ENCODE measurements around the gene SH3RF3.
"Not testable (repeated sequence)": the region's sequence is repeated elsewhere in the genome, so short reads cannot be mapped to it uniquely, and the experiment has no call there.

Gene SH3RF3

DNA sequence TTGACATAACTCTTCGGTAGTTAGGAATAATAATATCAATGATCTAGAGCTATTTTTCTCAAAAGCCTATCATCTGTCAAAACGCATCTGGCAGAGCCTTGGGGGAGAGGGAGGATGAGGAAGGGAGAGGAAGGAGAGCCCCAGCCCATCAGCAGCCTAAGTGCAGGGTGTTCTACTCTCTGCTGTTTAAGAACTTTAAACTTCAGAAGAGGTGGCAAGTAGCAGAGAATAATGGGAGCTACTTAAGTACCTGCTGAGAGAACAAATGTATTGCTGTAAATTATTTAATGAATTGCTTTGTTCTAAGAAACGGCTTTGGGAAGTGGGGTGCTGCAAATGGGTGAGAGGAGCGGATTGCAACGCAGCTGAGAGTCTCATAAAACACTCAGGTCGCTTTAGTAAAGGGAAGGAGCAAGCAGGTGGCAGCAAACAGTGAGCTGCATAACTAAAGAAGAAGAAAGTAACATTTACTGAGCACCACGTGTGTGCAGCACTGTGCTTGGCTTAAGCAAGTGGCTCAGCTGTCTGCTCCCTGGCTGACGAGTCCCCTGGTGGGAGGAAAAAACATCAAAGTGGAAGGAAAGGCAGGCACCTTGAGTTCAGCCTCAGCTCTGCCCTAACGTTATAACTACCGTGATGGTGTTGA is 26.3 kb upstream of the SH3RF3 start:
- H3K9me3 ChIP-seq (ENCODE audit: severe bottlenecking): no peaks in the 10 kb centered on the region
- no peak overlapping the region for H3K27ac ChIP-seq (ENCODE audit: poor library complexity, severe bottlenecking)
- no peaks in the 10 kb centered on the region for H3K27me3 ChIP-seq (ENCODE audit: insufficient read depth, poor library complexity, severe bottlenecking)
- DNase-seq (ENCODE audit: low spot score) (no peak), ATAC-seq (ENCODE audit: low read depth) (no peak)
- H3K36me3 ChIP-seq (ENCODE audit: low read depth): no peaks in the 10 kb centered on the region
- peaks cover 13% of the 10 kb centered on the region for H3K4me1 ChIP-seq (ENCODE audit: insufficient read depth, poor library complexity, severe bottlenecking)
- no peak overlapping the region for H3K4me3 ChIP-seq (ENCODE audit: severe bottlenecking)
- TF ChIP-seq, protein P1, sequence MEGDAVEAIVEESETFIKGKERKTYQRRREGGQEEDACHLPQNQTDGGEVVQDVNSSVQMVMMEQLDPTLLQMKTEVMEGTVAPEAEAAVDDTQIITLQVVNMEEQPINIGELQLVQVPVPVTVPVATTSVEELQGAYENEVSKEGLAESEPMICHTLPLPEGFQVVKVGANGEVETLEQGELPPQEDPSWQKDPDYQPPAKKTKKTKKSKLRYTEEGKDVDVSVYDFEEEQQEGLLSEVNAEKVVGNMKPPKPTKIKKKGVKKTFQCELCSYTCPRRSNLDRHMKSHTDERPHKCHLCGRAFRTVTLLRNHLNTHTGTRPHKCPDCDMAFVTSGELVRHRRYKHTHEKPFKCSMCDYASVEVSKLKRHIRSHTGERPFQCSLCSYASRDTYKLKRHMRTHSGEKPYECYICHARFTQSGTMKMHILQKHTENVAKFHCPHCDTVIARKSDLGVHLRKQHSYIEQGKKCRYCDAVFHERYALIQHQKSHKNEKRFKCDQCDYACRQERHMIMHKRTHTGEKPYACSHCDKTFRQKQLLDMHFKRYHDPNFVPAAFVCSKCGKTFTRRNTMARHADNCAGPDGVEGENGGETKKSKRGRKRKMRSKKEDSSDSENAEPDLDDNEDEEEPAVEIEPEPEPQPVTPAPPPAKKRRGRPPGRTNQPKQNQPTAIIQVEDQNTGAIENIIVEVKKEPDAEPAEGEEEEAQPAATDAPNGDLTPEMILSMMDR (IDR thresholded peaks at IDR 0.05; ENCODE audit: poor library complexity, severe bottlenecking): no peak

DNA sequence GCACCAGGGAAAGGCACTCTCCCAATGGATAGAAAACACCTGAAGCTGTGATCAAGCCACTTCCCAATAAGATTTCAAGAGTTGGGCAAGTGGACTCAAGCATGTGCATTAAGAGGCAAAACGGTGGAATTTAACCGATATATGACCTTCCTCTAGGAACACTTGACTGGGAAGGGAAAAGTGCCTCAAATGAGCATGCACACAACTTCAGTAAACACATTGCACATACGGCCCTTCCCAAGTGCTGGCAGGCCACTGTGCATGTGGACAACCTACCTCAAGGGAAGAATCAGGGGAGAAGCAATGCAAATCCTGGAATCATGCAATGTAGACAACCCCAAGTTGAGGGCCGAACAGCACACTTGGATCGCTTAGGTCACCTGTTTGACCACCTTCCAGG is 23.9 kb upstream of the SH3RF3 start:
- TF ChIP-seq, protein P1 (IDR thresholded peaks at IDR 0.05; ENCODE audit: poor library complexity, severe bottlenecking): no peak
- Histone ChIP-seq H3K4me1 (ENCODE audit: insufficient read depth, poor library complexity, severe bottlenecking) (no peaks in the 10 kb centered on the region), H3K27me3 (ENCODE audit: insufficient read depth, poor library complexity, severe bottlenecking) (no peaks in the 10 kb centered on the region), H3K4me3 (ENCODE audit: severe bottlenecking) (no peak overlapping the region), H3K36me3 (ENCODE audit: low read depth) (no peaks in the 10 kb centered on the region), H3K9me3 (ENCODE audit: severe bottlenecking) (no peaks in the 10 kb centered on the region), H3K27ac (ENCODE audit: poor library complexity, severe bottlenecking) (no peak overlapping the region)
- DNase-seq (ENCODE audit: low spot score) (no peak), ATAC-seq (ENCODE audit: low read depth) (no peak)

DNA sequence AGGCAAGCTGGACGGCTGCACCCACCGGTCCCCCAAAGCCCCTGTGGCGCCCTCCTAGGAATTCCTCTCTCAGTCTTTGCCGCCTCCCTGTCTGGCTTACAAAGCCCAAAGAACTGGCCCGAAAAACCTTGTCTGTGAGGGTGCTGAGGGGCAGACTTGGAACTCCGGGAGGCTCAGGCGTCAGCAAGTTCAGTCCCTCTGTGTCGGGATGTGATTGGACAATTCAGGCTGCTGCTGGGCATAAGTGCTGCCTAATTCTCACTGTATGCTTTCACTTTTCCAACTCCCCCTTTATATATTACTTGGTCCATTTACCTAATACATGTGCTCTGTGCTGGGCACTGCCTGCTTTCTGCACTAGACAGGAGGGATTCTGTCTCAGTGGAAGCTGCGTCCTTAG is 20.3 kb upstream of the SH3RF3 start:
- Histone ChIP-seq H3K9me3 (ENCODE audit: severe bottlenecking) (no peaks in the 10 kb centered on the region), H3K4me1 (ENCODE audit: insufficient read depth, poor library complexity, severe bottlenecking) (no peaks in the 10 kb centered on the region), H3K4me3 (ENCODE audit: severe bottlenecking) (no peak overlapping the region), H3K36me3 (ENCODE audit: low read depth) (no peaks in the 10 kb centered on the region), H3K27me3 (ENCODE audit: insufficient read depth, poor library complexity, severe bottlenecking) (no peaks in the 10 kb centered on the region), H3K27ac (ENCODE audit: poor library complexity, severe bottlenecking) (no peak overlapping the region)
- DNase-seq (ENCODE audit: low spot score) (no peak), ATAC-seq (ENCODE audit: low read depth) (0 out of 3 replicates have a peak, but pooled peaks have one; percentile 12)
- TF ChIP-seq, protein P1 (IDR thresholded peaks at IDR 0.05; ENCODE audit: poor library complexity, severe bottlenecking): no peak

DNA sequence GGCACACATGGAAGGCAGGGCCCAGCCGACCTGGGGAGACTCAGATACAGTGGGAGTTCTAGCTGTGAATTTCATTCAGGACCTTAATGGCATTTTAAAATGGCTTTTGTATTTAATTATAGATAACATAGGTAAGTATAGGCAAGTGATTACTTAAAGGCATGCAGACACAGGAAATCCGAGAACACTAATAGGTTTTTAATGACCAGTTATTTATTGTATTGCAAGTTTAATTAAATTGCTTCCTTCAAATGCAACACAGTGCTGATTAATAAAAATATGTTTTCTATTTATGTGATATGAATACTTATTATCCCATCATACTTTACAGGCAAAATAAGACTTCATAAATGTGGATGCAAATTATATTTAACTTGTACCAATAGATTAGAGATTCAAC is 19.7 kb upstream of the SH3RF3 start:
- TF ChIP-seq, protein P1 (IDR thresholded peaks at IDR 0.05; ENCODE audit: poor library complexity, severe bottlenecking): no peak
- ATAC-seq (ENCODE audit: low read depth) (0 out of 3 replicates have a peak, but pooled peaks have one; percentile 14), DNase-seq (ENCODE audit: low spot score) (no peak)
- H3K36me3 ChIP-seq (ENCODE audit: low read depth): no peaks in the 10 kb centered on the region
- H3K4me3 ChIP-seq (ENCODE audit: severe bottlenecking): no peak overlapping the region
- no peak overlapping the region for H3K27ac ChIP-seq (ENCODE audit: poor library complexity, severe bottlenecking)
- H3K9me3 ChIP-seq (ENCODE audit: severe bottlenecking): no peaks in the 10 kb centered on the region
- no peaks in the 10 kb centered on the region for H3K27me3 ChIP-seq (ENCODE audit: insufficient read depth, poor library complexity, severe bottlenecking)
- H3K4me1 ChIP-seq (ENCODE audit: insufficient read depth, poor library complexity, severe bottlenecking): no peaks in the 10 kb centered on the region

DNA sequence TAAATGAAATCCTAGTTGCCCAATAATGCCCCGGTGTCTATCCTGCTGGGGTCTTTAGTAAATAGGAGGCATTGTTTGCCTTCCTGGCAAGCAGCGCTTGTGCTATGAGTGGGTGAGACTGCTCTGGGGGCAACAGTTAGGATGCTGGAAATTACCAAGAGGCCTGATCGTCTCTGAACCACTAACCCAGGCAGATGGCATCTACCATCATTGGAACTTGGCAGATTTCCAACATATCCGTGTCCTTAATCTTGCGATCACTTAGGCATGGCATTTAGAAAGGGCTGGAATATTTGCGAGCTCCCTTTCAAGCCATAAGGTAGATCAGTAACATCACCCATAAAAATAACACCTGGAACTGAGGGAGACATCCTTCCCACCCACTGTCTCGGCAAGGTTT is 18.8 kb upstream of the SH3RF3 start:
- DNase-seq (ENCODE audit: low spot score) (no peak), ATAC-seq (ENCODE audit: low read depth) (no peak)
- H3K9me3 ChIP-seq (ENCODE audit: severe bottlenecking): no peaks in the 10 kb centered on the region
- TF ChIP-seq, protein P1 (IDR thresholded peaks at IDR 0.05; ENCODE audit: poor library complexity, severe bottlenecking): no peak
- no peaks in the 10 kb centered on the region for H3K27me3 ChIP-seq (ENCODE audit: insufficient read depth, poor library complexity, severe bottlenecking)
- H3K36me3 ChIP-seq (ENCODE audit: low read depth): no peaks in the 10 kb centered on the region
- H3K27ac ChIP-seq (ENCODE audit: poor library complexity, severe bottlenecking): no peak overlapping the region
- no peak overlapping the region for H3K4me3 ChIP-seq (ENCODE audit: severe bottlenecking)
- no peaks in the 10 kb centered on the region for H3K4me1 ChIP-seq (ENCODE audit: insufficient read depth, poor library complexity, severe bottlenecking)

DNA sequence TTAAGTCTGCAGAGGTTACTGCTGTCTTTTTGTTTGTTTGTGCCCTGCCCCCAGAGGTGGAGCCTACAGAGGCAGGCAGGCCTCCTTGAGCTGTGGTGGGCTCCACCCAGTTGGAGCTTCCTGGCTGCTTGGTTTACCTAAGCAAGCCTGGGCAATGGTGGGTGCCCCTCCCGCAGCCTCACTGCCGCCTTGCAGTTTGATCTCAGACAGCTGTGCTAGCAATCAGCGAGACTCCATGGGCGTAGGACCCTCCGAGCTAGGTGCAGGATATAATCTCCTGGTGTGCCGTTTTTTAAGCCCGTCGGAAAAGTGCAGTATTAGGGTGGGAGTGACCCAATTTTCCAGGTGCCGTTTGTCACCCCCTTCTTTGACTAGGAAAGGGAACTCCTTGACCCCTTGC is 11.8 kb upstream of the SH3RF3 start:
- not testable (repeated sequence) for H3K27me3 ChIP-seq (ENCODE audit: insufficient read depth, poor library complexity, severe bottlenecking); ATAC-seq (ENCODE audit: low read depth); H3K9me3 ChIP-seq (ENCODE audit: severe bottlenecking); DNase-seq (ENCODE audit: low spot score); H3K36me3 ChIP-seq (ENCODE audit: low read depth); H3K27ac ChIP-seq (ENCODE audit: poor library complexity, severe bottlenecking); H3K4me1 ChIP-seq (ENCODE audit: insufficient read depth, poor library complexity, severe bottlenecking); H3K4me3 ChIP-seq (ENCODE audit: severe bottlenecking)

Data from RWPE2 (cell line).